Measurements from ENCODE around the gene MAPKBP1.
"Not testable (repeated sequence)": the region's sequence is repeated elsewhere in the genome, so short reads cannot be mapped to it uniquely, and the experiment has no call there.

MAPKBP1 gene, protein sequence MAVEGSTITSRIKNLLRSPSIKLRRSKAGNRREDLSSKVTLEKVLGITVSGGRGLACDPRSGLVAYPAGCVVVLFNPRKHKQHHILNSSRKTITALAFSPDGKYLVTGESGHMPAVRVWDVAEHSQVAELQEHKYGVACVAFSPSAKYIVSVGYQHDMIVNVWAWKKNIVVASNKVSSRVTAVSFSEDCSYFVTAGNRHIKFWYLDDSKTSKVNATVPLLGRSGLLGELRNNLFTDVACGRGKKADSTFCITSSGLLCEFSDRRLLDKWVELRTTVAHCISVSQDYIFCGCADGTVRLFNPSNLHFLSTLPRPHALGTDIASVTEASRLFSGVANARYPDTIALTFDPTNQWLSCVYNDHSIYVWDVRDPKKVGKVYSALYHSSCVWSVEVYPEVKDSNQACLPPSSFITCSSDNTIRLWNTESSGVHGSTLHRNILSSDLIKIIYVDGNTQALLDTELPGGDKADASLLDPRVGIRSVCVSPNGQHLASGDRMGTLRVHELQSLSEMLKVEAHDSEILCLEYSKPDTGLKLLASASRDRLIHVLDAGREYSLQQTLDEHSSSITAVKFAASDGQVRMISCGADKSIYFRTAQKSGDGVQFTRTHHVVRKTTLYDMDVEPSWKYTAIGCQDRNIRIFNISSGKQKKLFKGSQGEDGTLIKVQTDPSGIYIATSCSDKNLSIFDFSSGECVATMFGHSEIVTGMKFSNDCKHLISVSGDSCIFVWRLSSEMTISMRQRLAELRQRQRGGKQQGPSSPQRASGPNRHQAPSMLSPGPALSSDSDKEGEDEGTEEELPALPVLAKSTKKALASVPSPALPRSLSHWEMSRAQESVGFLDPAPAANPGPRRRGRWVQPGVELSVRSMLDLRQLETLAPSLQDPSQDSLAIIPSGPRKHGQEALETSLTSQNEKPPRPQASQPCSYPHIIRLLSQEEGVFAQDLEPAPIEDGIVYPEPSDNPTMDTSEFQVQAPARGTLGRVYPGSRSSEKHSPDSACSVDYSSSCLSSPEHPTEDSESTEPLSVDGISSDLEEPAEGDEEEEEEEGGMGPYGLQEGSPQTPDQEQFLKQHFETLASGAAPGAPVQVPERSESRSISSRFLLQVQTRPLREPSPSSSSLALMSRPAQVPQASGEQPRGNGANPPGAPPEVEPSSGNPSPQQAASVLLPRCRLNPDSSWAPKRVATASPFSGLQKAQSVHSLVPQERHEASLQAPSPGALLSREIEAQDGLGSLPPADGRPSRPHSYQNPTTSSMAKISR (N-terminal part only)

DNA sequence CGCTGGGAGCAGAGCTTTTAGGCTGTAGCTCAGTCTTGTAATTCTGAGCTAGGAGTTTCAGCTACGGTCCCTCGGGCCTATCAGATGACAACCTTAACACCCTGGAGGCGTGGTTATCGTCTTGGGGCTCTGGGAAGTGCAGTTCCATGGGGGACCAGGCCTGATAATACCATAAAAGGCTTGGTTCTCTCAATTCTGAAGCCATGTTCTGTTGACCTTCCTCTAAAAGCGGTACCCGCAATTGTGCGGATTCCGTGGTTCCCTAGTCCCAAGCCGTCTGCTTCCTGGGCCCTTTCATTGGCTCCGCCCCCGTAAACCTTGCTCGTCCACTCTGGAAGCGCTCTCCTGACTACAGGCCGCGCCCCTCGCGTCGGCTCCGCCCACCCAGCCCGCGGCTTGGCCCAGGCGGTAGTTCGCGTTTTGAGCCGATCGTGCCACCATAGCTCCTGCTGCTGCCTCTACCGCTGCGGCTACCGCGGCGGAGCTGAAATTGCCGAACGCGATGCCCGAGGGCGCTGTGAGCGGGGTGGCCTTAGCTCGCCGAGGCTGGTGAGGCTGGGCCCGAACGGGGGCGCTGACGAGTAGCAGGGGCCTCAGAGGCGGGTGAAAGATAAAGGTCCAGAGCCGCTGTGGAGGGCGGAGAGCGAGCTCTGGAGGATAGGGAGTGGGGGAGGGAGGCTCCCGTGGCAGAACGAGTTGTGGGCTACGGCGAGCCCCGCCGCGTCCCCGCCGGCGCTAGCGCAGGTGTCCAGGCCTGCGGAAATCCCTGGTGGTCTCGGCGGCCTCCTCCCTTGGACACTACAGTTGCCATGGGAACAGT, at the start of gene MAPKBP1:
MAPKBP1 (plus strand) TSS at position 423 of the 820 bp plus-strand sequence. CDS start 792 bp downstream, outside the sequence.
- DNase-seq (ENCODE audit: low spot score): peak; percentile 99

DNA sequence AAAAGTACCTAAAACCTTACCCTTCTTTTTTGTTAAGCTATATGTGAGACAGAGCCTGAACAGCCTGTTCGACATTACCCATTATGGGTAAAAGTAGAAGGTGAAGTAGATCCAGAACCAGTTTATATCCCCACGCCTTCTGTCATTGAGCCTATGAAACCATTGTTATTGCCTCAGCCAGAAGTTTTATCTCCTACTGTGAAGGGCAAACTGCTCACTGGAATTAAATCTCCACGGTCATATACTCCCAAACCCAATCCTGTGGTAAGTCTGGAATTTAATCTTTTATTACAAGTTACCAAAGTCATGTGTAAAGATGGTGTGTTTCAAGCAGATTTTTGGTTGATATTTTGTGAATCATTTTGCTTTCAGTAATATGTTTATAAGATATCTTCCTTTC, 47.1 kb upstream of the MAPKBP1 start:
- no peak for DNase-seq (ENCODE audit: low spot score)

DNA sequence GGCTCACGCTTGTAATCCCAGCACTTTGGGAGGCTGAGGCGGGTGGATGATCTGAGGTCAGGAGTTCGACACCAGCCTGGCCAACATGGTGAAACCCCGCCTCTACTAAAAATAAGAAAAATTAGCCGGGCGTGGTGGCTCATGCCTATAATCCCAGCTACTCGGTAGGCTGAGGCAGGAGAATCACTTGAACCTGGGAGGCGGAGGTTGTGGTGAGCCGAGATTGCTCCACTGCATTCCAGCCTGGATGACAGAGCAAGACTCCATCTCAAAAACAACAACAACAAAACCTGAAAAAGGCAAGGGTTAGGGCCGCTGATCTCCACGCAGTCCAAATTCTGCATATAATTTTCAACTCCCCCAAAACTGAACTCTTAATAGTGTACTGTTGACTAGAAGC, 46.2 kb upstream of the MAPKBP1 start:
- not testable (repeated sequence) for DNase-seq (ENCODE audit: low spot score)

DNA sequence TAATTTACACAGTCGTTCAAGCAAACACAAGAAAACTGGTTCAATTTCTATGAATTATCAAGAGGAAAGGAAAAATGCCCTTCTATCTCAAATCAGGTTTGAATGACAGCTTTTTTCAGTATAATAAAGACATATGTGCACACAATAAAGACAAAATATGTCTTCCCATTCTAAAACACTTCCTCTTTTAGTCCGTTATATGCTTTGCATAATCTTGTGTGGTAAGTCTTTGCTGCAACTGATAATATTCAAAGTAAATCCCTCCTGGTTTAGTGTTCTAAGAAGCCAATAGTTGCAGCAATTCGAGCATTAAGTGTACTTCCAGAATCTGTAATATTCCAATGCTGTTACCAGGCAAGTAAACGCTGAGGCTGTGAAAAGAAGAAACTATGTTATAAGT, 43.7 kb upstream of the MAPKBP1 start:
- no peak for DNase-seq (ENCODE audit: low spot score)

DNA sequence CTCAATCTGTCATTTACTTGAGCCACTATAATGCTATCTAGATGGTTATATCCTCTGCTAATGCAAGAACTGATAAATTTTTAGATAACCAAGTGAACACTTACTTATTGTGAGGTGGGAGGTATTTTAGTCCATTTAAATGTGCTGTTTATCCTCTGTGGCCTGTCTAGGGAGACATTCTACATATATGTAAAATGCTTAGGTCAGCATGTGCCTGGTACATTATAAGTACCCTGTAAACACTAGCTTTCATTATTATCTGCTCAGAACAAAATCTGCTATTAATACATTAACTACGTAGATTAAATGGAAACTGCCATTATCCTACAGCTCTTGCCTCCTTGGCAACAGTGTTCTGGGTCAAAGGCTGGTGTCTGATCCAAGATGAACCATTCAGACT, 41.8 kb upstream of the MAPKBP1 start:
- DNase-seq (ENCODE audit: low spot score): no peak

DNA sequence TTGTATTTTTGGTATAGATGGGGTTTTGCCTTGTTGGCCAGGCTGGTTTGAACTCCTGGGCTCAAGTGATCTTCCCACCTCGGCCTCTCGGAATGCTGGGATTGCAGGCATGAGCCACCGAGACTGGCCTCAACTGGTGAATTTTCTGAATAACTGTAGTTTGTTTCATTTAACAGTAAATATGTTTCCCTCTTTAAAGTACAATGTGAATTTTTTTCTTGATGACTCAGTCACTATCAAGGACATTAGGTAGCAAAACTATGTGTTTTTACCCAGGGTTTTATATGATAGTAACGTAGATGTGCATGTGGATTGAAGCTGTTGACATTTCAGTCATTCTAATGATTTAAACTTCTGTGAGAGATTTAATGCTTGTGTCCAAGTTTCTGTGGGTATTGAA, 40.2 kb upstream of the MAPKBP1 start:
- no peak for DNase-seq (ENCODE audit: low spot score)

DNA sequence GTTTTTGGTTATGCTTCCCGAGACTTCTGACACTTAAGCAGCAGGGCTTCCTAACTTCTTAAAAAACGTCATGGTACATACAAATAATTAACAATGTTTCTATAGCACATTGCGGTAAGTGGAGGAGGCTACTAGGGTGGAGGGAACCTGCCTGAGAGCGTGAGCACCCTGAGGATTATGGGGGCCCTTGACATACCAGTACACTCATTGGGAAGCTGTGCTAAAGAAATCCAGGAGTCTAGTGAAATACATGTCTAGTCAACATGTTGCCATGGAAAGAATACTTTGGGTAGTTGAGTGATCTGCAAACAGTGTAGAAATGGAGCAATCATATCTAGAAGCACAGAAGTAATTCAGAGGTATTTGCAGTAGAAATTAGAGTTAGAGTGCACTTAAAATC, 39.2 kb upstream of the MAPKBP1 start:
- no peak for DNase-seq (ENCODE audit: low spot score)

DNA sequence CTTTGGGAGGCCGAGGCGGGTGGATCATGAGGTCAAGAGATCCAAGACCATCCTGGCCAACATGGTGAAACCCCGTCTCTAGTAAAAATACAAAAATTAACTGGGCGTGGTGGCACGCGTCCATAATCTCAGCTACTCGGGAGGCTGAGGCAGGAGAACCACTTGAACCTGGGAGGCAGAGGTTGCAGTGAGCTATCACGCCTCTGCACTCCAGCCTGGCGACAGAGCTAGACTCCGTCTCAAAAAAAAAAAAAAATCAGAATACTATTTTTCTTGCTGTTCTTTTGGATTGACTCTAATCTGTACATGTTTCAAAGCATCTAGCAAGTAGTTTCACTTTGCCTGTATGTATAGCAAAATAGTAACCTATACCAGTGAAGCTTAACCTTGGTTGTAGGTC, 38.8 kb upstream of the MAPKBP1 start:
- DNase-seq (ENCODE audit: low spot score): not testable (repeated sequence)

DNA sequence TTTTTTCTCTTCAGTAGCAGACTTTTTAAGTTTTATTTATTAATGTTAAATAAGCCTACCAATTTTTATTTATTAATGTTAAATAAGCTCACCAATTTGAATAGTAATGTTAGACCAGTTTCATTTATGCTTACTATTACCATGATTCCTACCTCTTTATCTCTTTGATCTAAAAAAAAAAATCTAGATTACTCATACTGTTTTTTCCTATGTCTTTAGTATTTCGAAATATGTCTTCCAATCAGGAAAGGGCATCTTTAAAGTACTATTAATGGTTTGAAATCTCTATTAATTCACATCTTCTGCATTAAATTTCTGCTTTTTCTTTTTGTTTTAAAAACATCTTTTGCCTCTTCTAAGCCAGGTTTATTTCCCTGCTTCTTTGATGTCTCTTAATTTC, 27.5 kb upstream of the MAPKBP1 start:
- no peak for DNase-seq (ENCODE audit: low spot score)

DNA sequence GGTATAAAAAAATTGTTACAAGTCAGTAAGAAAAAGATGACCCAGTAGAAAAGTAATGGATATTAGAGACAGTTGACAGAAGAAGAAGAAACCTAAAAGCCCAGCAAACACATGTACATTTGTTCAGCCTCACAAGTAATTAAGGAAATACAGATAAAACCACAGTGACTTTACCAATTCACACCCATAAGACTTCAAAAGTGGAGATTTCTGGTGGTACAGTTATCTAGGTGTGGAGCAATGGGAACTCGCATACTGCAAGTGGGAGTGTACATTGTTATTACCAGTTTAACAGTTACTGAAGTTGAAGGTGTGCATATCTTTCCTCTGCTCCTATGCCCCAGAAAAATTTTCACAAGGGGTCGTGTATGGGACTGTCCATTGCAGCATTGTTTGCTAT, 18.1 kb upstream of the MAPKBP1 start:
- no peak for DNase-seq (ENCODE audit: low spot score)

DNA sequence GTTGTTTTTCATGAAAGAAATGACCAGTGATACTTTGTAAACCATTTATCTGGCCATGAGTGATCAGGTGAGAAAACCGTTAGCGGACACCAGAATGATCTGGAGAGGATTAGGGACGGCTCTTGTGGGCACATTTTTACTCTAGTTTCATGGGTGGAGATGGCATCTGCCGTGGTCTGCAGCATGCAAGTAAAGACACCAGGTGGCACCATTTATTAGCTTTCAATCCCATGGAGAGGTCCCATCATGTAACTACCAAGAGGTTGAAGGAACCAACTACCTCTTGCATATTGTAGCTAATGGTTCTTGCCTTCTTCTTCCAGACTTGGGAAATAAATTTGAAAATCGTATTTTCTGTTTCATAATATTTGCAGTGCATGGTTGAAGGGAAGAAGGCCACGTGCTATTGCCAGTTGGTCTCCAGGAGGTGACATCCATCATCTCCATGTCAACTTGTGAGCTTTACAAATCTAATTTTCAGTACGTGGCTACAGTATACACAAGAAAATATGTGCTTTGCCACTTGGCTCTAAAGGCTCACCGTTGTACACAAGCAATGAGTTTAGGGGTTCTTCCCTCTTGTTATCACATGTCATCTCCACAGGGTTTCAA, 1.5 kb upstream of the MAPKBP1 start:
- DNase-seq (ENCODE audit: low spot score): peak; percentile 91

DNA sequence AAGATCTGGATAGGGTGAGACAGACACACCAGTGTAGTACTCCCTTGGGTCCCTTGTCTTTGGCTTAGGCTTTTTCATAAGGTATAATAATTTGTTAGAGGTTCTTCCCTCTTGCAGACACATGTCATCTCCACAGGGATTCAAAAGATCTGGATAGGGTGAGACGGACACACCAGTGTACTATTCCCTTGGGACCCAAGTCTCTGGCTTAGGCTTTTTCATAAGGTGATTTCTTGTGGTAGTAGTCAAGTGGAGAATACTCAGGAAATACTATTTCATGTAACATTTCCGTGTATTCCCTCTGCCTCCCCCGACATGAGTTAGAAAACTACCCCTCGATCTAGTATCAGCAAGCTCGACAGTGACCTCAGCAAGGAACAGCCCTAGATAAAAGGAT, 954 bp upstream of the MAPKBP1 start:
- no peak for DNase-seq (ENCODE audit: low spot score)

DNA sequence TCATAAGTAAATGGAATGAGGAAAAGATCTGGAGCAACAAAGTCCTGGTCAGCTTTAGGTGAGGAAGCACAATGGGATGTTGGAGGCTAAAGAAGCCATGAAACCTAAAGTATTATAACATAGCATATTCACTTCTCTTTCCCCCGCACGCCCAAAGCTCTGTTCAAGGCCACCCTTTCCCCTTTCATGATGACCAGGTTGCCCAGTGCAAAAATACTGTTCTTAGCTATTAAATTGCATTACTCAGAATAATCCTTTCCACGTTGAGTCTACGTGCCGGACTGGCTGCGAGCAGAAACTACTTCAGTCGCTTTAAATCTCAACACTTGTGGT, 589 bp upstream of the MAPKBP1 start:
- DNase-seq (ENCODE audit: low spot score): no peak

DNA sequence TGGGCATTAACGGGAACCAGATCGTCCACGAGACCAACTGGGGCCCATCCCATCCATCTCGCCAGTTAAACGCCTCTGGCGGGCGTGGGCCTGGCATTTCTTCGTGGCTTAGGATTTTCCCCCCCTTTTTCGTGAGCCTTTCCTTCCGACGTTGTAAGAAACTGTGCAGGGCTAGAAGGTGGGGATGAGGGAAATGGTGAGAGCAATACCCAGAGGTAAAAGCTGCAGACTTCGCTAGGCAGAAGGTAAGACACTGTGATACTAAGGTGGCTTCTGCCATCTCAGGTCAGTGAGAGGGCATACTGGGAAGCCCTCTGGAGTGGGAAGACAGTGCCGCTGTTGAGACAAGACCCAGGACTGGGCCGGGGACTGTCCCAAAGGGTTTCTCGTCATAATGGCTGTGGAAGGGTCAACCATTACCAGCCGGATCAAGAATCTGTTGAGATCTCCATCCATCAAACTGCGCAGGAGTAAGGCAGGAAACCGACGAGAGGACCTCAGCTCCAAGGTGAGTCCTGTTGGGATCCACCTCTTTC, 666 bp downstream of the MAPKBP1 start:
- no peak for DNase-seq (ENCODE audit: low spot score)

DNA sequence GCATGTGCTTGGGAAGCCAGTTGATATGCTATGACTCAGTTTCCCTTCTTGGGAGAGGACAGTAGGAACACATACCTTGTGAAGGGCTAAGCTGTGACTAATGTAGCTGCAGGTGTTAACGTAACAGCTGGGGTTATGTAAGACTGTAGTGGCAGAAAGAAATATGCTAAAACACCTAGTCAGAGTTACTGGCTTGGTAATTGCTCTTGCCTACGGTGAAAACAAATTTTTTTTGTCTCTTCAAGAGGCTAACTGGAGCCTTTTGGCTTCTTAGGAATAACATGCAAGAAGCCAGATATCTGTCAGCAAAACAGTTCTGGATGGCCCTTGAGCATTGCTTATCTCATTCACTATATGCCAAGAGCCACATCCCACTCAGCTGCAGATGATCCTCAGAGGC, 1.4 kb downstream of the MAPKBP1 start:
- DNase-seq (ENCODE audit: low spot score): peak; percentile 34

DNA sequence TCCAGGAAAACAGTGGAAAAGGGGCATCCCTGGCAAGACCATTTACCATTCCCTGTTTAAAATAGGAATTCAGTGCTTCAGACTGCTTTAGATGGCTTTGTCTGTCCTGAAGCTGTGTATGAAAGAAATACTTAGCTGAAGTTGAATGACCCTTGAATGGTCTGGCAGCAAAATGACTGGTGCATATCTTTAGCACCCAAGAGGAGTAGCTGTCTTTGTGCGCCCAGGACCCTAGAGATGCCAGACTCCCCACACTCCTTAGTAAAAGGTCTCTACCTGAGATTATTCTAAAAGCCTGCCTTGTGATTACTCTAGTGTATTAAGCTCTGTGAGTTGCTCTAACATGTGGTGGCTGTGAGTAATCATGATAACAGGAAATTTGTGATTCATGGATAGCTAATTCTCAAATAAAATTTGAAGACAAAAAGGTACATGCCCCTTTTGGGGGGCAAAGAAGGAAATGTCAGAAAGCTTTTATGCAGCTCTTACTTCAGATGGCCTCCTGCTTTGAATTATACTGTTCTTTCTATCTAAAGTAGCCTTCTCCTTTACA, 3.2 kb downstream of the MAPKBP1 start:
- no peak for DNase-seq (ENCODE audit: low spot score)

DNA sequence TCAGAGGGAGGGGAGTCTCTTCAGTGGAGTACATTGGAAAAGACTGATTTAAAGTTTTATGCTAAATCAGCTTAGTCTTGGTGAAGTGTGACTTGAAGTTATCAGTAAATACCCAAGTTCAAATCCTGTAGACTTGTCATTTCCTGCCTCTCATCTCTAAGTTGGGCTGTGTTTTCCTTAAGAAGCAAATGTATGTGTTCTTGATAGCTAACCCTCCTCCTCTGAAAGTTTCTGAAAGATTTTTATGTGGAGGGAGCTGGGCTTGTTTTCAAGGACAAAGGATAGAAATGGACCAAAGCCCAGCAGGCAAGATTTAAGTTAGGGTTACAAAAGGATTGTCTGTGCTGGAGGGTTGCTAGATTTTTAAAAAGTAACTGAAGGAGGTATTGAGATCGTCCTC, 4.2 kb downstream of the MAPKBP1 start:
- DNase-seq (ENCODE audit: low spot score): no peak

DNA sequence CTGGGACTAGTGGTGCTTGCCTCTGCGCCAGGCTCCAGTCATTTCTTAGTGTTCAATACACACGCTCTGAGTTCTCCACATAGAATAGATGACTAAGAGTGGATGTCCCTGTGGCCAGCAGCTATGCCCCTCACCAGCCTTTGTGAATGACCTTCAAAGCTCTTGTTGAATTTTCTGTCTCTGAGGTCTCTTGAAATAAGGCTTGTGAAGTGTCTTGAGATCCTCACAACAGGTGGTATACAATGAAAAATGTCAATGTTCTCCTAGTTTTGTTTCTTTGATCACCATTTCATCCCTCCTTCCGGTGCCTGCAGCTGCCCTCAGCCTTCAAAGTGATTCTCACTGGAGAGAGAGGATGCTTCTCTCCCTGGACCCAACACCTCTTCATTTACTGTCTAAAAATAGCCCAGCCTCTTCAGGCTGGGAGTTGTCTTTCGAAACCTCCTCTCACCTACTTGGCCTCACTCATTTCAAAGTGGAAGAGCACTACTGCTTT, 5.4 kb downstream of the MAPKBP1 start:
- DNase-seq (ENCODE audit: low spot score): no peak

DNA sequence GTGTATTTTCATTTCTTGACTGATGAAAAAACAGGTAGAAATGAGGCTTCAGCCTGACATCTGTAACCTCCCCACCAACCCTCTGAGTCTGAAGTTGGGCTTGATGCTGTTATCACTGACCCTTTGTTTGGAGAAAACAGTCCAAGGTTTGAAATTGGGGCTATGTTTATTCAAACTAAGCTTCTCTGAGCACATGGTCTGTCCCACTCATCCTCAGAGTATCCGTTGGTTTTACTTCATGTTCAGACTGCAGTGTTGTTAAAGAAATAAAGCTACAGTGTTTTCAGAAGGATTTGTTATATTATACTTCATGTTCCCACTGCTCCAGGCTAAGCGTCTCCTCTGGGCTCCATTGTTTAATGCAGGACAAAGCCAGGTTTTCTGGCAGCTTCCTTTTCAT, 6.0 kb downstream of the MAPKBP1 start:
- no peak for DNase-seq (ENCODE audit: low spot score)

DNA sequence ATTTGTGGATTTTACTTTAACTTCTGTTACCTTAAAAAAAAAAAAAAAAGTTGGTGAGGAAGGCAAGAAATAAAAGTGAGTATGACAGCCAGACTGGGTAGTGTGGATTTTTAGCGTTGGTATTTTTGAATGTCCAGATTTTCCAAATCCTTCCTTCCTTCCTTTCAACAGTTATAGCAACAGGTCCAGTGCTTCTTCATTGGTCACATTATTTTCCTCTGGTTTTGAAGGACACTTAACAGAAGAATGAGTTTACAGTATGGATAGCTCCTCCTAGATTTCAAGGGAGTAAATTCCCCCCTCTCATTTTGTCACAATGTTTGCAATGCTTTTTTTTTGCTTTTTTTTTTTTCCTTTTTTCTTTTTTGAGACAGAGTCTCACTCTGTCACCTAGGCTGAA, 6.4 kb downstream of the MAPKBP1 start:
- DNase-seq (ENCODE audit: low spot score): no peak
